CD14-positive monocyte (primary cell): ENCODE measurements around the gene MGARP. TPM values are rescaled to one million over a fixed set of nuclear protein-coding genes. Genes with fewer than 3 reads are reported as not detected.

Experiments
- DNase-seq, 3 donors: peaks; one replicate each; pipeline ENCODE4 v3.0.0-alpha.2; 2011 to 2022
- H2AFZ ChIP-seq: 2 replicates; pipeline ENCODE4 v1.6.0; 2012; ENCODE audit warnings: mild to moderate bottlenecking, low read depth, low read length, inconsistent platforms; ENCODE audit not compliant: insufficient read depth, poor library complexity, severe bottlenecking
- H3K27ac ChIP-seq, 2 donors: 1 replicate in 1 of 2; 2 replicates in 1 of 2; pipeline ENCODE4 v1.5.1; 2012 to 2013; ENCODE audit warnings: low read length in 2 of 2, control low read depth in 1 of 2, inconsistent platforms in 1 of 2, low read depth in 1 of 2, mild to moderate bottlenecking in 1 of 2
- H3K27me3 ChIP-seq, 2 donors: one replicate each; pipeline versions ENCODE4 v1.6.0 to v1.6.1; 2011 to 2013; ENCODE audit warnings: low read length in 2 of 2; ENCODE audit not compliant: control insufficient read depth in 2 of 2, insufficient read depth in 2 of 2
- H3K36me3 ChIP-seq, 2 donors: replicated peaks in 1 of 2; 1 replicate in 1 of 2; 2 replicates in 1 of 2; pipeline versions ENCODE4 v1.5.1 to v1.6.1; 2012 to 2013; ENCODE audit warnings: low read length in 2 of 2, control low read depth in 1 of 2, inconsistent platforms in 1 of 2, mild to moderate bottlenecking in 1 of 2; ENCODE audit not compliant: insufficient read depth in 2 of 2, control insufficient read depth in 1 of 2
- H3K4me1 ChIP-seq, 2 donors: 1 replicate in 1 of 2; 2 replicates in 1 of 2; pipeline versions ENCODE4 v1.5.1 to v1.6.1; 2012 to 2013; ENCODE audit warnings: low read length in 2 of 2, control low read depth in 1 of 2, inconsistent platforms in 1 of 2, mild to moderate bottlenecking in 1 of 2, moderate library complexity in 1 of 2; ENCODE audit not compliant: insufficient read depth in 2 of 2, control insufficient read depth in 1 of 2
- H3K4me2 ChIP-seq: replicated peaks from 2 replicates; pipeline ENCODE3; 2012; ENCODE audit warnings: low read length, moderate library complexity, mild to moderate bottlenecking; ENCODE audit not compliant: poor library complexity, severe bottlenecking; ENCODE audit errors: extremely low read depth
- H3K4me3 ChIP-seq, 3 experiments: fragments of 200-600 bp in 1 of 3; sonication (generic) in 1 of 3; replicated peaks in 1 of 3; 1 replicate in 2 of 3; 2 replicates in 1 of 3; pipeline ENCODE4 v1.5.1; 2011 to 2013; ENCODE audit warnings: low read length in 3 of 3, mild to moderate bottlenecking in 3 of 3, control low read depth in 2 of 3, low read depth in 2 of 3, inconsistent platforms in 1 of 3, moderate library complexity in 1 of 3
- H3K79me2 ChIP-seq: 2 replicates; pipeline ENCODE4 v1.6.0; 2012; ENCODE audit warnings: mild to moderate bottlenecking, control low read depth, inconsistent platforms, low read length, moderate library complexity; ENCODE audit not compliant: insufficient read depth
- H3K9ac ChIP-seq: 2 replicates; pipeline ENCODE4 v1.6.0; 2017; ENCODE audit warnings: low read length, mild to moderate bottlenecking; ENCODE audit not compliant: insufficient read depth, poor library complexity, severe bottlenecking
- H3K9me3 ChIP-seq, 2 donors: replicated peaks in 1 of 2; 1 replicate in 1 of 2; 2 replicates in 1 of 2; pipeline versions ENCODE4 v1.5.1 to v1.6.1; 2012 to 2013; ENCODE audit warnings: low read length in 2 of 2, control low read depth in 1 of 2; ENCODE audit not compliant: control insufficient read depth in 1 of 2, insufficient read depth in 1 of 2
- H4K20me1 ChIP-seq: 2 replicates; pipeline ENCODE4 v1.6.0; 2012; ENCODE audit warnings: mild to moderate bottlenecking, low read length, control low read depth, moderate library complexity; ENCODE audit not compliant: insufficient read depth
- H3K27ac Mint-ChIP-seq, 7 donors: one replicate each; pipeline ENCODE4 v1.8.0; 2020; ENCODE audit warnings: mild to moderate bottlenecking in 7 of 7, mixed read lengths in 7 of 7, moderate library complexity in 6 of 7, inconsistent platforms in 2 of 7
- H3K27me3 Mint-ChIP-seq, 3 donors: one replicate each; pipeline ENCODE4 v1.8.0; 2021 to 2022; ENCODE audit warnings: low read depth in 3 of 3, mild to moderate bottlenecking in 3 of 3, mixed read lengths in 3 of 3, moderate library complexity in 3 of 3, inconsistent platforms in 1 of 3
- H3K36me3 Mint-ChIP-seq, 2 donors: one replicate each; pipeline ENCODE4 v1.8.0; 2020; ENCODE audit warnings: mixed read lengths in 2 of 2, inconsistent platforms in 1 of 2, mild to moderate bottlenecking in 1 of 2
- H3K4me1 Mint-ChIP-seq: one replicate; pipeline ENCODE4 v1.8.0; 2020; ENCODE audit warnings: mild to moderate bottlenecking, mixed read lengths
- H3K4me3 Mint-ChIP-seq, 2 donors: one replicate each; pipeline ENCODE4 v1.8.0; 2020; ENCODE audit warnings: mild to moderate bottlenecking in 2 of 2, mixed read lengths in 2 of 2, moderate library complexity in 1 of 2
- H3K9me3 Mint-ChIP-seq, 7 donors: one replicate each; pipeline ENCODE4 v1.8.0; 2020 to 2022; ENCODE audit warnings: mixed read lengths in 7 of 7, mild to moderate bottlenecking in 6 of 7, moderate library complexity in 6 of 7, inconsistent platforms in 2 of 7
- CTCF ChIP-seq: fragments of 200-600 bp; IDR thresholded peaks from one replicate; pipeline ENCODE4 v1.8.0; 2022; ENCODE audit warnings: antibody characterized with exemption, mild to moderate bottlenecking
- WGBS: methylation state at CpG from one replicate; pipeline ENCODE4 v1.1.5; 2013; ENCODE audit warnings: missing lambda C conversion rate; ENCODE audit not compliant: insufficient coverage; 5-methylcytosine and 5-hydroxymethylcytosine counted together
- intact Hi-C, 2 donors: fragments of 100-400 bp; cut with micrococcal nuclease; formaldehyde crosslinking; loops; one replicate each; pipeline versions ENCODE4 v1.15.0 to v1.15.1; 2023
- polyA plus RNA-seq, 3 donors: library from polyadenylated mRNA; depleted of rRNA in 1 of 3; unstranded in 2 of 3; stranded (reverse) in 1 of 3; fragments of 300-500 nt in 2 of 3; fragments of >200 nt in 1 of 3; fragmentation: Illumina TruSeq in 2 of 3; gene quantifications; 1 replicate in 2 of 3; 2 replicates in 1 of 3; pipeline ENCODE4 v1.2.3, GENCODE V29; 2012 to 2021

MGARP gene
- polyA plus RNA-seq, 3 donors: 0.19 TPM; not detected in 2

GRCh38 chr4:139316733-139317132 is 36.7 kb upstream of the MGARP start:
- peak overlapping the region in 1 of 2 donors; percentile 30 for H3K27ac ChIP-seq
- Mint-ChIP-seq H3K4me1 (peaks cover 48% of the 10 kb centered on the region), H3K27me3 (no peaks in the 10 kb centered on the region), H3K9me3 (no peaks in the 10 kb centered on the region), H3K36me3 (peaks cover 0 to 7% of the 10 kb centered on the region in 2 donors), H3K27ac (peak overlapping the region in 6 of 7 donors; percentile 41 to 71 (median 61)), H3K4me3 (no peak overlapping the region)
- no peaks in the 10 kb centered on the region for H3K27me3 ChIP-seq
- no peak overlapping the region for H3K9ac ChIP-seq
- no peak overlapping the region for H2AFZ ChIP-seq
- TF ChIP-seq CTCF: no peak
- peaks cover 100% of the 10 kb centered on the region for H3K79me2 ChIP-seq
- H3K36me3 ChIP-seq: no peaks in the 10 kb centered on the region
- H3K9me3 ChIP-seq: no peaks in the 10 kb centered on the region
- H4K20me1 ChIP-seq: peaks cover 83% of the 10 kb centered on the region
- 17% methylated on average over 1 of the region's 2 CpGs for WGBS
- intact Hi-C loops: no loop called here
- no peak for DNase-seq
- H3K4me1 ChIP-seq: peaks cover 18 to 20% of the 10 kb centered on the region in 2 donors
- no peak overlapping the region for H3K4me2 ChIP-seq
- H3K4me3 ChIP-seq: no peak overlapping the region

- no peak overlapping the region for H3K4me3 ChIP-seq
- no peak overlapping the region for H3K4me2 ChIP-seq
- H3K4me1 ChIP-seq: peaks cover 18 to 20% of the 10 kb centered on the region in 2 donors
These were observed 35.2 kb upstream of the MGARP start for GRCh38 chr4:139315221-139315675.

More at GRCh38 chr4:139315221-139315675, 35.2 kb upstream of the MGARP start:
- Histone ChIP-seq H3K9ac (no peak overlapping the region), H2AFZ (no peak overlapping the region), H3K27ac (peak overlapping the region in 1 of 2 donors; percentile 28), H3K9me3 (no peaks in the 10 kb centered on the region), H3K27me3 (no peaks in the 10 kb centered on the region), H3K79me2 (peaks cover 100% of the 10 kb centered on the region), H3K36me3 (no peaks in the 10 kb centered on the region), H4K20me1 (peaks cover 86% of the 10 kb centered on the region)
- no peak for DNase-seq
- no peak overlapping the region for H3K4me3 Mint-ChIP-seq
- H3K27me3 Mint-ChIP-seq: no peaks in the 10 kb centered on the region
- WGBS: 95% methylated on average over 5 of the region's 13 CpGs
- intact Hi-C loops: no loop called here
- H3K36me3 Mint-ChIP-seq: peaks cover 0 to 7% of the 10 kb centered on the region in 2 donors
- TF ChIP-seq CTCF: no peak
- H3K4me1 Mint-ChIP-seq: peaks cover 51% of the 10 kb centered on the region
- H3K27ac Mint-ChIP-seq: peak overlapping the region in 3 of 7 donors; percentile 42 to 82 (median 73)
- H3K9me3 Mint-ChIP-seq: no peaks in the 10 kb centered on the region
